Suprapubic skin (tissue), 4 donors: ENCODE measurements around the gene TSPAN33. TPM values are rescaled to one million over a fixed set of nuclear protein-coding genes. Genes with fewer than 3 reads are reported as not detected.
"Not testable (repeated sequence)": the region's sequence is repeated elsewhere in the genome, so short reads cannot be mapped to it uniquely, and the experiment has no call there.

ENCODE experiments used
- DNase-seq, 2 donors: peaks; one replicate each; pipeline ENCODE4 v3.0.0-alpha.2; 2019; ENCODE audit warnings: low spot score in 2 of 2
- H3K27ac ChIP-seq: fragments of 200-600 bp; sonication (generic); one replicate; pipeline ENCODE4 v1.5.1; 2019
- H3K27me3 ChIP-seq: fragments of 200-600 bp; sonication (generic); one replicate; pipeline ENCODE4 v1.5.1; 2019
- H3K36me3 ChIP-seq: fragments of 200-600 bp; sonication (generic); one replicate; pipeline ENCODE4 v1.5.1; 2019
- H3K4me1 ChIP-seq: fragments of 200-600 bp; sonication (generic); one replicate; pipeline ENCODE4 v1.5.1; 2019
- H3K4me3 ChIP-seq: fragments of 200-600 bp; sonication (generic); one replicate; pipeline ENCODE4 v1.5.1; 2019; ENCODE audit warnings: mild to moderate bottlenecking
- H3K9me3 ChIP-seq: fragments of 200-600 bp; sonication (generic); one replicate; pipeline ENCODE4 v1.5.1; 2019
- EP300 ChIP-seq: sonication (generic); formaldehyde crosslinking; IDR thresholded peaks from one replicate; pipeline ENCODE4 v1.6.1; 2017; ENCODE audit warnings: antibody characterized with exemption
- POLR2A ChIP-seq, 2 donors: fragments of 450-650 bp; IDR thresholded peaks; one replicate each; pipeline ENCODE4 v1.6.1; 2017; ENCODE audit warnings: antibody characterized with exemption in 2 of 2, mild to moderate bottlenecking in 2 of 2, moderate library complexity in 2 of 2
- POLR2AphosphoS5 ChIP-seq, 3 donors: sonication (generic); formaldehyde crosslinking; IDR thresholded peaks; one replicate each; pipeline ENCODE4 v1.6.1; 2017; ENCODE audit warnings: antibody characterized with exemption in 3 of 3
- WGBS: methylation state at CpG from one replicate; pipeline ENCODE4 v1.1.5; 2018; 5-methylcytosine and 5-hydroxymethylcytosine counted together
- total RNA-seq, 4 donors: library from RNA; depleted of rRNA; stranded (reverse); fragments of >200 nt; gene quantifications; one replicate each; pipeline ENCODE4 v1.1.0, GENCODE V29; 2016
- TF ChIP-seq, protein P1 (sequence below), 2 donors: fragments of 200-600 bp in 1 of 2; fragments of 450-650 bp in 1 of 2; sonication (generic) in 1 of 2; IDR thresholded peaks; one replicate each; pipeline ENCODE4 v1.5.1; 2016 to 2019; ENCODE audit warnings: antibody characterized with exemption in 2 of 2, mild to moderate bottlenecking in 1 of 2, moderate library complexity in 1 of 2

The TSPAN33 gene
- total RNA-seq, 4 donors from 2014 or later, result 9.1 to 17.9 (median 11.1) TPM

GRCh38 chr7:129210989-129211312 lies 66.4 kb downstream of the TSPAN33 start:
- Histone ChIP-seq H3K4me3 (no peak overlapping the region), H3K27me3 (no peaks in the 10 kb centered on the region), H3K36me3 (peaks cover 33% of the 10 kb centered on the region), H3K9me3 (no peaks in the 10 kb centered on the region), H3K27ac (no peak overlapping the region), H3K4me1 (no peaks in the 10 kb centered on the region)
- TF ChIP-seq, protein P1, sequence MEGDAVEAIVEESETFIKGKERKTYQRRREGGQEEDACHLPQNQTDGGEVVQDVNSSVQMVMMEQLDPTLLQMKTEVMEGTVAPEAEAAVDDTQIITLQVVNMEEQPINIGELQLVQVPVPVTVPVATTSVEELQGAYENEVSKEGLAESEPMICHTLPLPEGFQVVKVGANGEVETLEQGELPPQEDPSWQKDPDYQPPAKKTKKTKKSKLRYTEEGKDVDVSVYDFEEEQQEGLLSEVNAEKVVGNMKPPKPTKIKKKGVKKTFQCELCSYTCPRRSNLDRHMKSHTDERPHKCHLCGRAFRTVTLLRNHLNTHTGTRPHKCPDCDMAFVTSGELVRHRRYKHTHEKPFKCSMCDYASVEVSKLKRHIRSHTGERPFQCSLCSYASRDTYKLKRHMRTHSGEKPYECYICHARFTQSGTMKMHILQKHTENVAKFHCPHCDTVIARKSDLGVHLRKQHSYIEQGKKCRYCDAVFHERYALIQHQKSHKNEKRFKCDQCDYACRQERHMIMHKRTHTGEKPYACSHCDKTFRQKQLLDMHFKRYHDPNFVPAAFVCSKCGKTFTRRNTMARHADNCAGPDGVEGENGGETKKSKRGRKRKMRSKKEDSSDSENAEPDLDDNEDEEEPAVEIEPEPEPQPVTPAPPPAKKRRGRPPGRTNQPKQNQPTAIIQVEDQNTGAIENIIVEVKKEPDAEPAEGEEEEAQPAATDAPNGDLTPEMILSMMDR (IDR thresholded peaks at IDR 0.05), result no peak
- no peak for TF ChIP-seq POLR2AphosphoS5 (IDR thresholded peaks at IDR 0.05)
- no peak for TF ChIP-seq POLR2A (IDR thresholded peaks at IDR 0.05)
- TF ChIP-seq EP300, result no peak
- no peak for DNase-seq
- 92% methylated on average over 14 of the region's 14 CpGs for WGBS

GRCh38 chr7:129212126-129212525 lies 67.6 kb downstream of the TSPAN33 start:
- no peak for TF ChIP-seq POLR2A (IDR thresholded peaks at IDR 0.05)
- no peak for TF ChIP-seq POLR2AphosphoS5 (IDR thresholded peaks at IDR 0.05)
- TF ChIP-seq, protein P1 (IDR thresholded peaks at IDR 0.05), result no peak
- TF ChIP-seq EP300, result no peak
- Histone ChIP-seq H3K4me1 (no peaks in the 10 kb centered on the region), H3K36me3 (peaks cover 26% of the 10 kb centered on the region), H3K27ac (no peak overlapping the region), H3K27me3 (no peaks in the 10 kb centered on the region), H3K9me3 (no peaks in the 10 kb centered on the region), H3K4me3 (no peak overlapping the region)
- WGBS, result 94% methylated on average over 12 of the region's 14 CpGs
- DNase-seq, result no peak

DNA sequence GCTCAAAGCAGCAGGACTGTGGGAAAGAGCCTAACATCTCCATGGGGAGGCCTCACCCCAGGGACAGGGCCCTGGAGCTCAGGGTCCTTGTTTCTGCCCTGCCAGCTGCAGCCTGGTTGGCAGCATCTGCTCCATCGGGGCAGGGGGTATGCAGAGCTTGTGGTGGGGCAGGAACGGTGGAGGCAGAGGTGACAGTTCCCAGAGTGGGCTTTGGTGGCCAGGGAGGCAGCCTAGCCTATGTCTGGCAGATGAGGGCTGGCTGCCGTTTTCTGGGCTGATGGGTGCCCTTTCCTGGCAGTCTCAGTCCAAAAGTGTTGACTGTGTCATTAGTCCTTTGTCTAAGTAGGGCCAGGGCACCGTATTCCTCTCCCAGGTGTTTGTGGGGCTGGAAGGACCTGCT lies 68.1 kb downstream of the TSPAN33 start:
- Histone ChIP-seq H3K4me3 (no peak overlapping the region), H3K9me3 (no peaks in the 10 kb centered on the region), H3K27ac (no peak overlapping the region), H3K27me3 (no peaks in the 10 kb centered on the region), H3K4me1 (no peaks in the 10 kb centered on the region), H3K36me3 (peaks cover 22% of the 10 kb centered on the region)
- DNase-seq, result no peak
- WGBS, result 79% methylated on average over 3 of the region's 4 CpGs
- TF ChIP-seq POLR2AphosphoS5 (IDR thresholded peaks at IDR 0.05) (no peak), EP300 (no peak), POLR2A (IDR thresholded peaks at IDR 0.05) (no peak)
- TF ChIP-seq, protein P1 (IDR thresholded peaks at IDR 0.05), result no peak

DNA sequence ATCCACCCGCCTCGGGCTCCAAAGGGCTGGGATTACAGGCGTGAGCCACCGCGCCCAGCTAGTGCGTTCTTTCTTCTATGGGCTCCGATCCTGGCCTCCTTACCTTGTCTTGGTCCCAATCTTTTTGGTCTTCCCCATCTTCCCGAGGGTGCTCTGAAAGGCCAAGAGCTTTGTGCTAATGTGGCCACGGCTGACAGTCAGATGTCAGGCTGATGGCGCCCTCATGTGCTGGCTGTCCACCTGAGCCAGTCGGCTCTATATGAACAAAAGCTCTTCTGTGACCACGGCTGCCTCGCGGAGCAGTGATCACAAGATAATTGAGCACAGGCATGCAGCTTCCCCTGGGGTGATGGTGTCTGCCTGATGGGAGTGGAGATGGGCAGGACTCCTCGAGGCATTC lies 69.3 kb downstream of the TSPAN33 start:
- DNase-seq, result no peak
- peaks cover 5% of the 10 kb centered on the region for H3K4me1 ChIP-seq
- H3K27ac ChIP-seq, result no peak overlapping the region
- H3K27me3 ChIP-seq, result no peaks in the 10 kb centered on the region
- TF ChIP-seq EP300 (no peak), POLR2AphosphoS5 (IDR thresholded peaks at IDR 0.05) (no peak), POLR2A (IDR thresholded peaks at IDR 0.05) (no peak)
- TF ChIP-seq, protein P1 (IDR thresholded peaks at IDR 0.05), result no peak
- peaks cover 18% of the 10 kb centered on the region for H3K36me3 ChIP-seq
- 52% methylated on average over 14 of the region's 15 CpGs for WGBS
- no peak overlapping the region for H3K4me3 ChIP-seq
- no peaks in the 10 kb centered on the region for H3K9me3 ChIP-seq

- not testable (repeated sequence) for DNase-seq
Measured at GRCh38 chr7:129215691-129216090, 71.2 kb downstream of the TSPAN33 start.

DNA sequence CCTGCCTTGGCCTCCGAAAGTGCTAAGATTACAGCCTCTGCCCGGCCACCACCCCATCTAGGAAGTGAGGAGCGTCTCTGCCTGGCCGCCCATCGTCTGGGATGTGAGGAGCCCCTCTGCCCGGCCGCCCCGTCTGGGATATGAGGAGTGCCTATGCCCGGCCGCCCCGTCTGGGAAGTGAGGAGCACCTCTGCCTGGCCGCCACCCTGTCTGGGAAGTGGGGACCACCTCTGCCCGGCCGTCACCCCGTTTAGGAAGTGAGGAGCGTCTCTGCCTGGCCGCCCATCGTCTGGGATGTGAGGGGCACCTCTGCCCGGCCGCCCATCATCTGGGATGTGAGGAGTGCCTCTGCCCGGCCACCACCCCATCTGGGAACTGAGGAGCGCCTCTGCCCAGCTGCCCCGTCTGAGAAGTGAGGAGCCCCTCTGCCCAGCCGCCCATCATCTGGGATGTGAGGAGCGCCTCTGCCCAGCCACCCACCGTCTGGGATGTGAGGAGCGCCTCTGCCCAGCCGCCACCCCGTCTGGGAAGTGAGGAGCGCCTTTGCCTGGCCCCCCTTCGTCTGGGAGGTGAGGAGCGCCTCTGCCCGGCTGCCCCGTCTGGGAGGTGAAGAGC lies 71.7 kb downstream of the TSPAN33 start:
- not testable (repeated sequence) for H3K9me3 ChIP-seq, DNase-seq, H3K27me3 ChIP-seq, H3K27ac ChIP-seq, H3K4me1 ChIP-seq, H3K4me3 ChIP-seq
- H3K36me3 ChIP-seq, result peaks cover 12% of the 10 kb centered on the region
- 94% methylated on average over 19 of the region's 34 CpGs for WGBS

More at GRCh38 chr7:129215691-129216090, 71.2 kb downstream of the TSPAN33 start:
- not testable (repeated sequence) for H3K9me3 ChIP-seq, H3K27ac ChIP-seq, H3K4me3 ChIP-seq, H3K27me3 ChIP-seq, H3K4me1 ChIP-seq
- 93% methylated on average over 3 of the region's 15 CpGs for WGBS
- peaks cover 12% of the 10 kb centered on the region for H3K36me3 ChIP-seq

DNA sequence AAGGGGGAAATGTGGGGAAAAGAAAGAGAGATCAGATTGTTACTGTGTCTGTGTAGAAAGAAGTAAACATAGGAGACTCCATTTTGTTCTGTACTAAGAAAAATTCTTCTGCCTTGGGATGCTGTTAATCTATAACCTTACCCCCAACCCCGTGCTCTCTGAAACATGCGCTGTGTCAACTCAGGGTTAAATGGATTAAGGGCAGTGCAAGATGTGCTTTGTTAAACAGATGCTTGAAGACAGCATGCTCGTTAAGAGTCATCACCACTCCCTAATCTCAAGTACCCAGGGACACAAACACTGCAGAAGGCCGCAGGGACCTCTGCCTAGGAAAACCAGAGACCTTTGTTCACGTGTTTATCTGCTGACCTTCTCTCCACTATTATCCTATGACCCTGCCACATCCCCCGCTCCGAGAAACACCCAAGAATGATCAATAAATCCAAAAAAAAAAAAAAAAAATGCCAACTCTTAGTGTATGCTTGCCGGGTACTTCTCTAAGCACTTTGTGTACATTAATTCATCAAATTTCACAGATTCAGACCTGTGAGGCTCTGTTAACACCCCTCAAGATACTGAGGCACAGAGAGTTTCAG lies 72.4 kb downstream of the TSPAN33 start:
- H3K4me1 ChIP-seq, H3K4me3 ChIP-seq, H3K27ac ChIP-seq, H3K27me3 ChIP-seq, H3K36me3 ChIP-seq, H3K9me3 ChIP-seq, DNase-seq: not testable (repeated sequence)
- 84% methylated on average over 8 of the region's 8 CpGs for WGBS
